ENCODE results near the gene TAF1A. TPM values are rescaled to one million over a fixed set of nuclear protein-coding genes. Genes with fewer than 3 reads are reported as not detected.

Gene TAF1A
- total and polyA plus RNA-seq, 10 of the 15 experiments (the other 5 are each of a cell fraction or from before 2014, with no cell fraction given) = 7.7 to 17.9 (median 12.0) TPM

- CTCF ChIA-PET = no interaction called here
- RAD21 ChIA-PET (ENCODE audit: unreplicated experiment) = no interaction called here
- WGBS (ENCODE audit: insufficient coverage, insufficient replicate concordance, low lambda C conversion rate, missing lambda C conversion rate) = 60% methylated on average over 3 of the region's 3 CpGs
- Histone ChIP-seq H3K4me3 (no peak overlapping the region), H3K9ac (ENCODE audit: control insufficient read depth, insufficient read depth, low read length) (no peak overlapping the region), H3K36me3 (ENCODE audit: control insufficient read depth in 2 of 2, insufficient read depth in 2 of 2, low read length in 1 of 2) (no peaks in the 10 kb centered on the region), H4K20me1 (ENCODE audit: control insufficient read depth, insufficient read depth) (no peaks in the 10 kb centered on the region), H3K27me3 (replicated peaks in 1 of 2; ENCODE audit: control insufficient read depth in 2 of 2, insufficient read depth in 2 of 2, low read length in 1 of 2) (no peaks in the 10 kb centered on the region; a peak in 2 of 4 replicates), H3K4me2 (ENCODE audit: control insufficient read depth, insufficient read depth) (no peak overlapping the region), H3K4me1 (ENCODE audit: control insufficient read depth, insufficient read depth, low read length) (no peaks in the 10 kb centered on the region), H3K79me2 (ENCODE audit: control insufficient read depth, insufficient read depth, low read length) (no peaks in the 10 kb centered on the region), H3K9me3 (replicated peaks; ENCODE audit: control insufficient read depth, insufficient read depth, low read length) (no peaks in the 10 kb centered on the region), H3K27ac (ENCODE audit: control insufficient read depth, insufficient read depth) (no peak overlapping the region), H2AFZ (ENCODE audit: control insufficient read depth, low read depth, low read length) (no peak overlapping the region)
- TF ChIP-seq SKIL (IDR thresholded peaks at IDR 0.05; ENCODE audit: low read depth, poor library complexity, severe bottlenecking) = no peak
- no peak for TF ChIP-seq E2F8 (IDR thresholded peaks at IDR 0.05; ENCODE audit: low read depth, partially characterized antibody)
- TF ChIP-seq MEF2A (IDR thresholded peaks at IDR 0.05; ENCODE audit: insufficient read depth, low read depth, low read length) = no peak
- no peak for TF ChIP-seq ZSCAN29 (IDR thresholded peaks at IDR 0.05)
- TF ChIP-seq TCF12 (IDR thresholded peaks at IDR 0.05; ENCODE audit: low read depth, low read length) = no peak
- no peak for TF ChIP-seq POLR2AphosphoS5 (IDR thresholded peaks at IDR 0.05; ENCODE audit: low read length)
- no peak for TF ChIP-seq WRNIP1 (IDR thresholded peaks at IDR 0.05; ENCODE audit: borderline replicate concordance, low read depth, low read length)
- TF ChIP-seq ASH2L (IDR thresholded peaks at IDR 0.05; ENCODE audit: borderline replicate concordance, low read depth) = no peak
- TF ChIP-seq EGR1 (IDR thresholded peaks at IDR 0.05; ENCODE audit: borderline replicate concordance in 1 of 2, low read depth in 2 of 2, low read length in 2 of 2) = no peak
- no peak for TF ChIP-seq MLLT1 (IDR thresholded peaks at IDR 0.05)
- no peak for TF ChIP-seq ZNF217 (IDR thresholded peaks at IDR 0.05)
- TF ChIP-seq STAT1 (conservative IDR thresholded peaks at IDR 0.05) = no peak
- TF ChIP-seq KAT2A (conservative IDR thresholded peaks at IDR 0.05; ENCODE audit: control insufficient read depth, low read depth, low read length) = no peak
- TF ChIP-seq RB1 (IDR thresholded peaks at IDR 0.05; ENCODE audit: borderline replicate concordance) = no peak
- no peak for TF ChIP-seq TARDBP (IDR thresholded peaks at IDR 0.05; ENCODE audit: borderline replicate concordance)
- TF ChIP-seq USF1 (IDR thresholded peaks at IDR 0.05; ENCODE audit: borderline replicate concordance, extremely low read length, insufficient read depth, low read depth, low read length) = no peak
- TF ChIP-seq PKNOX1 (IDR thresholded peaks at IDR 0.05) = no peak
- in situ Hi-C loops (cut with MboI) = no loop called here
- FAIRE-seq (no peak), ATAC-seq (no peak), DNase-seq (ENCODE audit: low read depth, low spot score) (no peak)
- no TSS peak for BruUV-seq (replicated peaks)
- POLR2A ChIA-PET = no interaction called here
- SMC1A ChIA-PET (ENCODE audit: uncharacterized antibody, unreplicated experiment) = interaction anchor here (0.5 to 1.0 kb wide), 4 partner anchors 11 to 748 kb away, joined by 3 read pairs; no protein-coding TSS in a partner anchor
- intact Hi-C loops (cut with micrococcal nuclease; ENCODE audit: unreplicated experiment) = no loop called here
Measured at GRCh38 chr1:222529181-222529580, 60.6 kb downstream of the TAF1A start.

Measured in GM12878 (cell line).